ENCODE results near the gene PLRG1.

GRCh38 chr4:154590329-154591006 lies 40.3 kb upstream of the PLRG1 start, which contains the start of gene FGA:
- no peak for TF ChIP-seq POLR2A (IDR thresholded peaks at IDR 0.05)
- no peak for TF ChIP-seq CTCF (IDR thresholded peaks at IDR 0.05)
